Measurements from ENCODE around the gene EPB41L4A.

- TF ChIP-seq EZH2 (IDR thresholded peaks at IDR 0.05; ENCODE audit: borderline replicate concordance, low read depth, low read length, severe bottlenecking) (no peak), POLR2A (IDR thresholded peaks at IDR 0.05; ENCODE audit: low read depth, low read length) (no peak), CTCF (IDR thresholded peaks at IDR 0.05; ENCODE audit: extremely low read depth in 1 of 2, insufficient read depth in 1 of 2, low read depth in 1 of 2, low read length in 2 of 2) (no peak), JUN (IDR thresholded peaks at IDR 0.05; ENCODE audit: borderline replicate concordance, insufficient read depth, insufficient read length, low read depth) (no peak)
Observed at GRCh38 chr5:112388739-112389138, 30.3 kb downstream of the EPB41L4A start.
